Measurements from ENCODE around the gene EHMT1.
"Not testable (repeated sequence)": the region's sequence is repeated elsewhere in the genome, so short reads cannot be mapped to it uniquely, and the experiment has no call there.

EHMT1 gene

DNA sequence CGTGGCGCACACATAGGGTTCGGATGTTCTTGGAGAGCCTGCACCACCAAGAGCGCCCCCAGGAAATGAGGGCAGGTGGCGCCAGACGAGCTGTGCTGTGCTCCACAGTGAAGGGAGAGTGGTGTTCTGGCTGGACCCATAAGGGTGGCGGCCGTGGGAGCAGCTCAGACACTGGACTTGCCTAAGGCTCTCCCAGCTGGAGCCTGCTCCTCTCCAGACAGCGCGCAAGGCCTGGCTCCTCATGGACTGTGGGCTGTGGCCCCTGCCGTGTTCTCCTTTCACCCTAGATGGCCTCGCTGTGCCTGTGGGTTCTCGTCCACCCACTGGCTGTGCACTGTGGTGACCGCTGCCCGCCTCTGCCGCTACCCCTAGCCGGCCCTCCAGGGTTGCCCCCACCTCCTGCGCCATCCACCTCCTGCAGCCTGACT is 92.9 kb downstream of the EHMT1 start:
- DNase-seq = no peak
- Histone ChIP-seq H3K36me3 (replicated peaks) (no peaks in the 10 kb centered on the region), H3K4me3 (ENCODE audit: low read depth, low read length) (no peak overlapping the region), H3K27me3 (replicated peaks) (no peaks in the 10 kb centered on the region), H3K27ac (no peak overlapping the region)
- TF ChIP-seq, protein P1, sequence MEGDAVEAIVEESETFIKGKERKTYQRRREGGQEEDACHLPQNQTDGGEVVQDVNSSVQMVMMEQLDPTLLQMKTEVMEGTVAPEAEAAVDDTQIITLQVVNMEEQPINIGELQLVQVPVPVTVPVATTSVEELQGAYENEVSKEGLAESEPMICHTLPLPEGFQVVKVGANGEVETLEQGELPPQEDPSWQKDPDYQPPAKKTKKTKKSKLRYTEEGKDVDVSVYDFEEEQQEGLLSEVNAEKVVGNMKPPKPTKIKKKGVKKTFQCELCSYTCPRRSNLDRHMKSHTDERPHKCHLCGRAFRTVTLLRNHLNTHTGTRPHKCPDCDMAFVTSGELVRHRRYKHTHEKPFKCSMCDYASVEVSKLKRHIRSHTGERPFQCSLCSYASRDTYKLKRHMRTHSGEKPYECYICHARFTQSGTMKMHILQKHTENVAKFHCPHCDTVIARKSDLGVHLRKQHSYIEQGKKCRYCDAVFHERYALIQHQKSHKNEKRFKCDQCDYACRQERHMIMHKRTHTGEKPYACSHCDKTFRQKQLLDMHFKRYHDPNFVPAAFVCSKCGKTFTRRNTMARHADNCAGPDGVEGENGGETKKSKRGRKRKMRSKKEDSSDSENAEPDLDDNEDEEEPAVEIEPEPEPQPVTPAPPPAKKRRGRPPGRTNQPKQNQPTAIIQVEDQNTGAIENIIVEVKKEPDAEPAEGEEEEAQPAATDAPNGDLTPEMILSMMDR (IDR thresholded peaks at IDR 0.05; ENCODE audit: low read depth, low read length, missing control alignments) = no peak
- in situ Hi-C loops (cut with HindIII; ENCODE audit: low pct_ligation_motif_present, low sequenced_read_pairs) = no loop called here

DNA sequence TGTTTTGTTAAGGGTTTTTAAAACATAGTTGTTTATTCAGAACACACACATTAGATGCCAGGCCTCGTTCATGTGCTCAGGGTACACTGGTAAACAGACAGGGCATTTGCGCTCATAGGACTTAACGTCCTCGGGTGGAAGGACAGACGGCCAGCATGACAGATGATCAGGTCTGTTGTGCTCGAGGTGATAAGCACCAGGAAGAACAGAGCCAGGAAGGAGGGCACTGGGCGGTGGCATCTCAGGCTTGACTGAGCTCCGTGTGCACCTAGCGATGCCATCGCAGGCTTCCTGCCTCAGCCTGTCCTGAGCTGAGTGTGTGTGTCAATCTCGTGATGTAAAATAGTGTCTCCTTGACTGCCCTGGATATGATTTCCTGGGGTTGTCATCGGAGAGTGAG is 96.5 kb downstream of the EHMT1 start:
- H3K27me3 ChIP-seq (replicated peaks) = no peaks in the 10 kb centered on the region
- in situ Hi-C loops (cut with HindIII; ENCODE audit: low pct_ligation_motif_present, low sequenced_read_pairs) = no loop called here
- H3K36me3 ChIP-seq (replicated peaks) = no peaks in the 10 kb centered on the region
- H3K4me3 ChIP-seq (ENCODE audit: low read depth, low read length) = no peak overlapping the region
- TF ChIP-seq, protein P1 (IDR thresholded peaks at IDR 0.05; ENCODE audit: low read depth, low read length, missing control alignments) = no peak
- no peak for DNase-seq
- H3K27ac ChIP-seq = no peak overlapping the region

DNA sequence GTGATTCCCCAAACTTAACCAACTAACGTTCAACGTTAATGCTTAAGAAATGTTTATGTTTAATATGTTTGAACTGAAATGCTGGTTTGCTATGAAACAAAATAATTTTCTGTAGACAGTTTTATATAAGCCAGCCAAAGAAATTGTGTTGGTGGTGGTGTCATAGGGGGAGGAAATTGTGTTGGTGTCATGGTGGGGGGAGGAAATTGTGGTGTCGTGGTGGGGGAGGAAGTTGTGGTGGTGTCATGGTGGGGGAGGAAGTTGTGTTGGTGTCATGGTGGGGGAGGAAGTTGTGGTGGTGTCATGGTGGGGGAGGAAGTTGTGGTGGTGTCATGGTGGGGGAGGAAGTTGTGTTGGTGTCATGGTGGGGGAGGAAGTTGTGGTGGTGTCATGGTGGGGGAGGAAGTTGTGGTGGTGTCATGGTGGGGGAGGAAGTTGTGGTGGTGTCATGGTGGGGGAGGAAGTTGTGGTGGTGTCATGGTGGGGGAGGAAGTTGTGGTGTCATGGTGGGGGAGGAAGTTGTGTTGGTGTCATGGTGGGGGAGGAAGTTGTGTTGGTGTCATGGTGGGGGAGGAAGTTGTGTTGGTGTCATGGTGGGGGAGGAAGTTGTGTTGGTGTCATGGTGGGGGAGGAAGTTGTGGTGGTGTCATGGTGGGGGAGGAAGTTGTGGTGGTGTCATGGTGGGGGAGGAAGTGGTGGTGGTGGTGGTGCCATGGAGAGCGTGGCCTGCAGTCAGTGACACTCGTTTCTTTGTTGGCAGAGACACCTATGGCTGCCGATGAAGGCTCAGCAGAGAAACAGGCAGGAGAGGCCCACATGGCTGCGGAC is 97.3 kb downstream of the EHMT1 start:
- H3K36me3 ChIP-seq (replicated peaks); DNase-seq; in situ Hi-C loops (cut with HindIII; ENCODE audit: low pct_ligation_motif_present, low sequenced_read_pairs); H3K27ac ChIP-seq; H3K4me3 ChIP-seq (ENCODE audit: low read depth, low read length); H3K27me3 ChIP-seq (replicated peaks): not testable (repeated sequence)

DNA sequence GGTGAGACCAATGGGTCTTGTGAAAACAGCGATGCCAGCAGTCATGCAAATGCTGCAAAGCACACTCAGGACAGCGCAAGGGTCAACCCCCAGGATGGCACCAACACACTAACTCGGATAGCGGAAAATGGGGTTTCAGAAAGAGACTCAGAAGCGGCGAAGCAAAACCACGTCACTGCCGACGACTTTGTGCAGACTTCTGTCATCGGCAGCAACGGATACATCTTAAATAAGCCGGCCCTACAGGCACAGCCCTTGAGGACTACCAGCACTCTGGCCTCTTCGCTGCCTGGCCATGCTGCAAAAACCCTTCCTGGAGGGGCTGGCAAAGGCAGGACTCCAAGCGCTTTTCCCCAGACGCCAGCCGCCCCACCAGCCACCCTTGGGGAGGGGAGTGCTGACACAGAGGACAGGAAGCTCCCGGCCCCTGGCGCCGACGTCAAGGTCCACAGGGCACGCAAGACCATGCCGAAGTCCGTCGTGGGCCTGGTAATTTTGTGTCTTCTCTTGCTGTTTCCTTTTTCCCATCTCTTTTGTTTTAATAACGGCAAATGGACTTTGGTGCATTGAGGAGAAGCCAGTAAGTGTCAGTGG is 98.0 kb downstream of the EHMT1 start:
- DNase-seq = no peak
- Histone ChIP-seq H3K27ac (no peak overlapping the region), H3K27me3 (replicated peaks) (no peaks in the 10 kb centered on the region), H3K4me3 (ENCODE audit: low read depth, low read length) (no peak overlapping the region), H3K36me3 (replicated peaks) (no peaks in the 10 kb centered on the region)
- TF ChIP-seq, protein P1 (IDR thresholded peaks at IDR 0.05; ENCODE audit: low read depth, low read length, missing control alignments) = no peak
- in situ Hi-C loops (cut with HindIII; ENCODE audit: low pct_ligation_motif_present, low sequenced_read_pairs) = no loop called here

DNA sequence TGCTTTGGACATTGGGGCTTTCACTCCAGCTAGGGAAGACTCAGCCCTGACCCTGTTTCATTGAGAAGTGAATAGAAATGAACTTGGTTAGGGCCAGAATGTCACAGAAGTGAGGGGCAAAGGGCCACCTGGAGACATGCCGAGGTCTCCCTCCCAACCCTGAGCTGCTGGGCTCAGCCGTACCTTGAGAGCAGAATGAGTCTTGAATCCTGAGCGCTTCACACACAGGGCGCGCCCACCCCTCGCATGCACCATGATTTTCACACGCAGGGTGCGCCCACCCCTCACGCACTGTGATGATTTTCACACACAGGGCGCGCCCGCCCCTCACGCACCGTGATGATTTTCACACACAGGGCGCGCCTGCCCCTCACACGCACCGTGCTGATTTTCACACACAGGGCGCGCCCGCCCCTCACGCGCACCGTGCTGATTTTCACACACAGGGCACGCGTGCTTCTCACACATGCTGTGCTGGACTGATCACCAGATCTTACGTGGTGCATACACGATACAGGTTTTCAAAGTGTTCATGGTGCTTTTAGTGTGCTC is 99.0 kb downstream of the EHMT1 start:
- in situ Hi-C loops (cut with HindIII; ENCODE audit: low pct_ligation_motif_present, low sequenced_read_pairs) = no loop called here
- Histone ChIP-seq H3K36me3 (replicated peaks) (no peaks in the 10 kb centered on the region), H3K27me3 (replicated peaks) (no peaks in the 10 kb centered on the region), H3K27ac (no peak overlapping the region), H3K4me3 (ENCODE audit: low read depth, low read length) (no peak overlapping the region)
- TF ChIP-seq, protein P1 (IDR thresholded peaks at IDR 0.05; ENCODE audit: low read depth, low read length, missing control alignments) = no peak
- no peak for DNase-seq

DNA sequence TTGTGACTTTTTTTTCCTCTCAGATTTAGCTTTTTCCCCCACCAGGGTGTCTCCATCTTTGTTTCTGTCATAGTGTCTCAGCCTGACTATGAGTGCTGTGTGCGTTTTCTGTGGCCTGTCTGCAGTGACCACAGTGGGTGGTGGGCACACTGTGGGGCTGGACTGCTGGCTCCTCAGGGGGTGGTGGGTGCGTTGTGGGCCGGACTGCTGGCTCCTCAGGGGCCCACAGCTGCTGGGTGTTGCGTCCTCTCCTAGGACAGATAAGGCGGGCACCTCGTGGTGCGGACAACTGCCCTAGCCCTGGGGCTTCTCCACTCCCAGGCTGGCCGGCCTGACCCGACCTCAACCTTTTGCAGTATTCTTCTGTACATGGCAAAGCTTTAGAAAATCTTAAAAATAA is 100.4 kb downstream of the EHMT1 start:
- H3K36me3 ChIP-seq (replicated peaks) = no peaks in the 10 kb centered on the region
- DNase-seq = no peak
- in situ Hi-C loops (cut with HindIII; ENCODE audit: low pct_ligation_motif_present, low sequenced_read_pairs) = no loop called here

More for the DNA sequence above, 100.4 kb downstream of the EHMT1 start:
- Histone ChIP-seq H3K27ac (no peak overlapping the region), H3K27me3 (replicated peaks) (no peaks in the 10 kb centered on the region), H3K4me3 (ENCODE audit: low read depth, low read length) (no peak overlapping the region)
- TF ChIP-seq, protein P1 (IDR thresholded peaks at IDR 0.05; ENCODE audit: low read depth, low read length, missing control alignments) = no peak

Data from brain microvascular endothelial cell (primary cell).